Thymus (tissue), 11 donors: ENCODE data around the gene MT2A. TPM values are rescaled to one million over a fixed set of nuclear protein-coding genes. Genes with fewer than 3 reads are reported as not detected.

Source experiments
- DNase-seq, 9 donors: peaks; one replicate each; pipeline ENCODE4 v3.0.0-alpha.2; 2013; ENCODE audit warnings: low spot score in 9 of 9, low read depth in 6 of 9, missing footprints in 1 of 9
- H3K27ac ChIP-seq, 2 donors: one replicate each; pipeline ENCODE4 v1.5.1; 2013; ENCODE audit warnings: control low read depth in 1 of 2, low read depth in 1 of 2, low read length in 1 of 2, mild to moderate bottlenecking in 1 of 2, moderate library complexity in 1 of 2
- H3K27me3 ChIP-seq, 2 donors: one replicate each; pipeline ENCODE4 v1.5.1; 2013; ENCODE audit warnings: low read length in 1 of 2; ENCODE audit not compliant: control insufficient read depth in 2 of 2, insufficient read depth in 1 of 2
- H3K36me3 ChIP-seq, 2 donors: one replicate each; pipeline ENCODE4 v1.5.1; 2013; ENCODE audit warnings: low read length in 1 of 2, mild to moderate bottlenecking in 1 of 2, moderate library complexity in 1 of 2; ENCODE audit not compliant: control insufficient read depth in 2 of 2, insufficient read depth in 2 of 2
- H3K4me1 ChIP-seq, 2 donors: one replicate each; pipeline ENCODE4 v1.5.1; 2013; ENCODE audit warnings: low read length in 2 of 2; ENCODE audit not compliant: control insufficient read depth in 2 of 2, insufficient read depth in 2 of 2
- H3K4me3 ChIP-seq, 2 donors: one replicate each; pipeline ENCODE4 v1.5.1; 2013; ENCODE audit warnings: low read length in 2 of 2, control low read depth in 1 of 2, mild to moderate bottlenecking in 1 of 2
- H3K9me3 ChIP-seq, 2 donors: one replicate each; pipeline ENCODE4 v1.5.1; 2013; ENCODE audit warnings: low read length in 1 of 2, mild to moderate bottlenecking in 1 of 2; ENCODE audit not compliant: control insufficient read depth in 2 of 2, insufficient read depth in 1 of 2
- WGBS: extraction: QIAGEN DNeasy Blood & Tissue Kit; methylation state at CpG from one replicate; pipeline ENCODE4 v1.1.7; 2013; 5-methylcytosine and 5-hydroxymethylcytosine counted together
- polyA plus RNA-seq: library from polyadenylated mRNA; stranded (reverse); fragments of 200-250 nt; gene quantifications from one replicate; pipeline ENCODE4 v1.2.3, GENCODE V29; 2013
- total RNA-seq: library from RNA; stranded (reverse); fragments of 120-200 nt; gene quantifications from one replicate; pipeline ENCODE4 v1.2.4, GENCODE V29; 2013
- donor health status: healthy.

The MT2A gene
- total and polyA plus RNA-seq, 2 donors, result 7.8 to 2,040 TPM

- Histone ChIP-seq H3K4me3 (no peak overlapping the region), H3K27me3 (peaks cover 69 to 97% of the 10 kb centered on the region in 2 donors), H3K27ac (no peak overlapping the region), H3K36me3 (no peaks in the 10 kb centered on the region), H3K4me1 (peaks cover 0 to 6% of the 10 kb centered on the region in 2 donors), H3K9me3 (no peaks in the 10 kb centered on the region)
- 88% methylated on average over 3 of the region's 3 CpGs for WGBS
- no peak for DNase-seq
These were observed 21.8 kb downstream of the MT2A start for GRCh38 chr16:56630134-56630533.

GRCh38 chr16:56631197-56631596 lies 22.8 kb downstream of the MT2A start:
- H3K27ac ChIP-seq, result no peak overlapping the region
- H3K27me3 ChIP-seq, result peaks cover 67 to 97% of the 10 kb centered on the region in 2 donors
- 80% methylated on average over 10 of the region's 10 CpGs for WGBS
- no peak overlapping the region for H3K4me3 ChIP-seq
- no peaks in the 10 kb centered on the region for H3K36me3 ChIP-seq
- DNase-seq, result no peak
- no peaks in the 10 kb centered on the region for H3K9me3 ChIP-seq
- H3K4me1 ChIP-seq, result peaks cover 3 to 4% of the 10 kb centered on the region in 2 donors

- H3K36me3 ChIP-seq, result no peaks in the 10 kb centered on the region
- H3K27me3 ChIP-seq, result peaks cover 67 to 97% of the 10 kb centered on the region in 2 donors
- no peak for DNase-seq
- H3K9me3 ChIP-seq, result no peaks in the 10 kb centered on the region
- WGBS, result 20% methylated on average over 14 of the region's 14 CpGs
- no peak overlapping the region for H3K27ac ChIP-seq
- H3K4me1 ChIP-seq, result peaks cover 3 to 9% of the 10 kb centered on the region in 2 donors
- H3K4me3 ChIP-seq, result no peak overlapping the region
These were observed 23.4 kb downstream of the MT2A start for GRCh38 chr16:56631832-56632155.

DNA sequence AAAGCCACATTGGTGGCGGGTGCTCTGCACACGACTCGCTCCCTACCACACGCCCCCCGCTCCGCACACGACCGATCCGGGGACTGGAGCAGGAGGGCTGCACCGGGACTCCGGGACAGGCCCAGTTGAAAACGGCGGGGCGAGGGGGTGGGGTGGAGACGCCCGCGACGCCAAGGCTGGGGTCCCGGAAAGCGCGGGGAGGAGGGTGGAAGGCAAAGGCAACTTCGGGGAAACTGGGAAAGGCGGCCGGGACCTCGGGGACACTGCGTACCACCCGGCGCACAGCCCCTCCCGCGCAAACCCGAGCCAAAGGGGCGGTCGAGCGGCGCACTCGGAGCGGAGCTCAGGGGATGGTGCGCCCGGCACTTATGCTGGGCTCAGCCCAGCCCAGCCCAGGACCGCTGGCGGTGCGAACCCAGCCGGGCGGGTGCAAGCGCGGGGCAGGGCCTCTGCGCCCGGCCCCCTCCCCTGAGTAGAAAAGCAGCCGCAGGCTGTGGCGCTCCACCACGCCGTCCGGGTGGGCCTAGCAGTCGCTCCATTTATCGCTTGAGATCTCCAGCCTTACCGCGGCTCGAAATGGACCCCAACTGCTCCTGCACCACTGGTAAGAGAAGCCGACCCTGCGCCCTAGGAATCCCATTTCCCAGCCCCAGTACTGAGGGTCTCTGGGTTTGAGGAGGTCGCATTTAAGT lies 23.9 kb downstream of the MT2A start, which contains the start of gene MT1M:
Gene MT1M, plus strand, starts transcription at position 504 of the 692 bp plus-strand sequence. Its CDS starts 73 bp downstream, at position 577.
- Histone ChIP-seq H3K27me3 (peaks cover 62 to 97% of the 10 kb centered on the region in 2 donors), H3K4me3 (no peak within 1 kb of the TSS), H3K9me3 (no peaks in the 10 kb centered on the region), H3K4me1 (peaks cover 3 to 9% of the 10 kb centered on the region in 2 donors), H3K36me3 (no peaks in the 10 kb centered on the region), H3K27ac (no peak within 1 kb of the TSS)
- 1% methylated on average over 61 of the region's 61 CpGs for WGBS
- no peak for DNase-seq

DNA sequence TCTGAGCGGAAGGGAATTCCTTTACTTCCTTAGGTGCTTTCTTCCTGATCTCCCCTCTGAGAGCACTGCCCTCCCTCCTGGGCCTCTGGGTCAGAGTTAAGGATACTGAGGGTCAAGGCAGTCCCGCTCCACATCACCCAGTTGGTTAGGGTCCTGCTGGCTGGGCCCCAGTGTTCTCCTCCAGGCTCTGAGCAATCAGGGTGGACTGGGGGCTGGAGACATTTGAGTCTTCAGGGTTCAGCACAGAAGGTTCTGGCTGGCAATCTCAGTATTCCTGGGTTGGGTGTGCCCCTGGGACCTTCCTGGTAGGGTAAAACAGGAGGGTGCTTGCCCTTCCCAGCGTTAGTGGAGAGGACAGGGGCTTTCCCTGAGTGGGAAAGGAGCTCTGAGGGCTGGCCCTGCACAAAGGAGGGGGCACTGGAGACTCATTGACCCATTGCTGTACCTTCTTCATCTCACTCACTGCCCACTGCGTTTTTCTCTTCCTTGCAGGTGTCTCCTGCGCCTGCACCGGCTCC lies 24.5 kb downstream of the MT2A start:
- 17% methylated on average over 6 of the region's 6 CpGs for WGBS
- Histone ChIP-seq H3K27ac (no peak overlapping the region), H3K9me3 (no peaks in the 10 kb centered on the region), H3K36me3 (no peaks in the 10 kb centered on the region), H3K27me3 (peaks cover 65 to 99% of the 10 kb centered on the region in 2 donors), H3K4me1 (peaks cover 3 to 9% of the 10 kb centered on the region in 2 donors), H3K4me3 (no peak overlapping the region)
- no peak for DNase-seq

- Histone ChIP-seq H3K4me1 (peaks cover 3 to 9% of the 10 kb centered on the region in 2 donors), H3K27ac (no peak overlapping the region), H3K9me3 (no peaks in the 10 kb centered on the region), H3K27me3 (peaks cover 69 to 99% of the 10 kb centered on the region in 2 donors), H3K4me3 (no peak overlapping the region), H3K36me3 (no peaks in the 10 kb centered on the region)
- DNase-seq, result no peak
- 29% methylated on average over 7 of the region's 7 CpGs for WGBS
These were observed 25.2 kb downstream of the MT2A start for GRCh38 chr16:56633535-56633934.

DNA sequence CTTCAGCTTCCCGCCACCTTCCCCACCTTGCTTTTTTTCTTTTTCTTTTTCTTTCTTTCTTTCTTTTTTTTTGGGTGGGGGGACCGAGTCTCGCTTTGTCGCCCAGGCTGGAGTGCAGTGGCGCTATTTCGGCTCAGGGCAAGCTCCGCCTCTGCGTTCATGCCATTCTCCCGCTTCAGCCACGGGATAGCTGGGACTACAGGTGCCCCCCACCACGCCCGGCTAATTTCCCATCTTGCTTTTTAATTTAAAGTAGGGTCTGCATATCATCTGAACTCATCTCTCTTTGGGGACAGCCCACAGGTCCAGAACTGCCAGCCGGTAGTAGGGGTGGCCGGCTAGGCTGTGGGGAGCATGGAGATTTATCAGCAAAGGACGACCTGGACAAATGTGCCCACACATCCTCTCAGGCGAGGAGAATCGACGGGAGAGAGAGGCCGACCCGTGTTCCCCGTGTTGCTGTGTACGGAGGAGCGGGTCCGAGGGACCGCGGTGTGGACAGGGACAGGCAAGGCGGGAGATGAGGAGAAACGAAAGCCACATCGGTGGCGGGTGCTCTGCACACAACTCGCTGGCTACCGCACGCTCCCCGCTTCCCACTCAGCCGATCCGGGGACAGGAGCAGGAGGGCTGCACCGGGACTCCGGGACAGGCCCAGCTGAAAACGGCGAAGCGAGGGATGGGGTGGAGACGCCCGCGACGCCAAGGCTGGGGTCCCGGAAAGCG lies 26.5 kb downstream of the MT2A start:
- peaks cover 74 to 99% of the 10 kb centered on the region in 2 donors for H3K27me3 ChIP-seq
- no peak overlapping the region for H3K4me3 ChIP-seq
- H3K27ac ChIP-seq, result no peak overlapping the region
- no peak for DNase-seq
- H3K36me3 ChIP-seq, result no peaks in the 10 kb centered on the region
- 8% methylated on average over 47 of the region's 47 CpGs for WGBS
- no peaks in the 10 kb centered on the region for H3K9me3 ChIP-seq
- H3K4me1 ChIP-seq, result peaks cover 3 to 9% of the 10 kb centered on the region in 2 donors

GRCh38 chr16:56635441-56635967 lies 27.1 kb downstream of the MT2A start:
- peaks cover 3 to 9% of the 10 kb centered on the region in 2 donors for H3K4me1 ChIP-seq

More at GRCh38 chr16:56635441-56635967, 27.1 kb downstream of the MT2A start:
- WGBS, result 3% methylated on average over 40 of the region's 40 CpGs
- DNase-seq, result no peak
- Histone ChIP-seq H3K27me3 (peaks cover 70 to 99% of the 10 kb centered on the region in 2 donors), H3K27ac (no peak overlapping the region), H3K9me3 (no peaks in the 10 kb centered on the region), H3K36me3 (no peaks in the 10 kb centered on the region), H3K4me3 (no peak overlapping the region)
